ENCODE data around the gene SNCG. TPM values are rescaled to one million over a fixed set of nuclear protein-coding genes. Genes with fewer than 3 reads are reported as not detected.
"Not testable (repeated sequence)": the region's sequence is repeated elsewhere in the genome, so short reads cannot be mapped to it uniquely, and the experiment has no call there.

Gene SNCG
- total RNA-seq, 4 donors from 2014 or later: 11.5 to 40.2 (median 23.1) TPM

- Histone ChIP-seq H3K9me3 (no peaks in the 10 kb centered on the region), H3K27ac (no peak overlapping the region), H3K36me3 (peaks cover 4 to 9% of the 10 kb centered on the region in 2 donors), H3K27me3 (no peaks in the 10 kb centered on the region), H3K4me1 (peaks cover 3 to 4% of the 10 kb centered on the region in 2 donors), H3K4me3 (replicated peaks in 1 of 3) (no peak overlapping the region)
- TF ChIP-seq POLR2A (IDR thresholded peaks at IDR 0.05) (no peak), CTCF (IDR thresholded peaks at IDR 0.05) (no peak)
- WGBS, 2 donors: 67 to 76% methylated on average over 6 of the region's 6 CpGs
- DNase-seq: no peak
- intact Hi-C loops (cut with DNase I): no loop called here
Observed at GRCh38 chr10:86937502-86938154, 20.8 kb upstream of the SNCG start.

GRCh38 chr10:86938260-86938659 is 20.1 kb upstream of the SNCG start:
- Histone ChIP-seq H3K27ac (no peak overlapping the region), H3K4me1 (peaks cover 3 to 7% of the 10 kb centered on the region in 2 donors), H3K4me3 (replicated peaks in 1 of 3) (no peak overlapping the region), H3K27me3 (no peaks in the 10 kb centered on the region), H3K9me3 (no peaks in the 10 kb centered on the region), H3K36me3 (peaks cover 4 to 9% of the 10 kb centered on the region in 2 donors)
- 93 to 96% methylated on average over 2 of the region's 2 CpGs for WGBS, 2 donors
- intact Hi-C loops (cut with DNase I): no loop called here
- TF ChIP-seq CTCF (IDR thresholded peaks at IDR 0.05) (no peak), POLR2A (IDR thresholded peaks at IDR 0.05) (no peak)
- DNase-seq: no peak

DNA sequence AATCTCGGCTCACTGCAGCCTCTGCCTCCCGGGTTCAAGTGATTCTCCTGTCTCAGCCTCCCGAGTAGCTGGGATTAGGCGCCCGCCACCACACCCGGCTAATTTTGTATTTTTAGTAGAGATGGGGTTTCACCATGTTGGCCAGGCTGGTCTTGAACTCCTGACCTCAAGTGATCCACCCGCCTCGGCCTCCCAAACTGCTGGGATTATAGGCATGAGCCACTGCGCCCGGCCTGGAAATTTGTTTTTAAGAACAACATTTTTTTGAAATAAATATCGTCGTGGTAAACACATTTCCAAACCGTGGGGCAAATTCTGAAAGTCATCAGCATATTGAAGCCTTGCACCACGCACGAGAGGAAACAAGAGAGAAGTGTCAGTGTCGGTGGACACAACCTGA is 18.3 kb upstream of the SNCG start:
- H3K9me3 ChIP-seq; intact Hi-C loops (cut with DNase I); H3K36me3 ChIP-seq; DNase-seq; H3K4me3 ChIP-seq (replicated peaks in 1 of 3); H3K27me3 ChIP-seq; H3K27ac ChIP-seq: not testable (repeated sequence)
- H3K4me1 ChIP-seq: peaks cover 3 to 10% of the 10 kb centered on the region in 2 donors
- 86 to 87% methylated on average over 16 of the region's 16 CpGs for WGBS, 2 donors

DNA sequence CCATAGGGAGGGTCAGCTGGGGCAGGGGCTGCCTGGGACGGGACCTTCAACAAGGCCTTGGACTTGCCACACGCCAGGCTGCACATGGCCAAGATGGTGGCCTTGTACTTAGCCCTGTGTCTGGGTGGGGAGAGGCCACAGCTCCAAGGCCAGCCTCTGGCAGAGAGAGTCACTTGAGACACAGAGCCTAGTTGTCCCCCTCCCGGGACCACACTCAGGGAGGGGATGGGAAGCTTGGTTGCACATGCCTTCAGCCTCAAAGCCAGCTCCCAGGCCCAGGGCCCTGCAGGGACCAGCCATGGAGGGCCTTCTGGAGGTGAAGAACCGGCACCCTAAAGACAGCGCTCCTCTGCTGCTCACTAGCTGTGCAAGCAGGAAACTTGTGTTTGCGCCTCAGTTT is 17.7 kb upstream of the SNCG start:
- DNase-seq: no peak
- Histone ChIP-seq H3K4me3 (replicated peaks in 1 of 3) (no peak overlapping the region), H3K27me3 (no peaks in the 10 kb centered on the region), H3K9me3 (no peaks in the 10 kb centered on the region), H3K36me3 (peaks cover 2 to 9% of the 10 kb centered on the region in 2 donors), H3K4me1 (peaks cover 3 to 16% of the 10 kb centered on the region in 2 donors), H3K27ac (no peak overlapping the region)
- TF ChIP-seq CTCF (IDR thresholded peaks at IDR 0.05) (no peak), POLR2A (IDR thresholded peaks at IDR 0.05) (no peak)
- 82 to 88% methylated on average over 3 to 4 of the region's 6 CpGs for WGBS, 2 donors
- intact Hi-C loops (cut with DNase I): no loop called here

GRCh38 chr10:86941426-86941825 is 17.0 kb upstream of the SNCG start:
- peaks cover 3 to 24% of the 10 kb centered on the region in 2 donors for H3K4me1 ChIP-seq
- H3K36me3 ChIP-seq: peaks cover 0 to 6% of the 10 kb centered on the region in 2 donors
- no peaks in the 10 kb centered on the region for H3K27me3 ChIP-seq
- 86 to 91% methylated on average over 2 of the region's 2 CpGs for WGBS, 2 donors
- no peaks in the 10 kb centered on the region for H3K9me3 ChIP-seq
- no peak overlapping the region for H3K27ac ChIP-seq
- DNase-seq: no peak
- intact Hi-C loops (cut with DNase I): no loop called here
- H3K4me3 ChIP-seq (replicated peaks in 1 of 3): no peak overlapping the region
- TF ChIP-seq CTCF (IDR thresholded peaks at IDR 0.05) (no peak), POLR2A (IDR thresholded peaks at IDR 0.05) (no peak)
